Stimulated activated CD4-positive, alpha-beta T cell treated with anti-CD3 and anti-CD28 coated beads, Interleukin-4, amount 100 ng/mL, for 48 hours (primary cell): ENCODE data around the gene SPACA9.
A peak's percentile ranks its signal among the peaks of the same experiment; 100 is the strongest.

Experiments used
- DNase-seq, 2 donors: peaks; one replicate each; pipeline ENCODE4 v3.0.0-alpha.2; 2020; ENCODE audit warnings: low read depth in 2 of 2

SPACA9 gene

DNA sequence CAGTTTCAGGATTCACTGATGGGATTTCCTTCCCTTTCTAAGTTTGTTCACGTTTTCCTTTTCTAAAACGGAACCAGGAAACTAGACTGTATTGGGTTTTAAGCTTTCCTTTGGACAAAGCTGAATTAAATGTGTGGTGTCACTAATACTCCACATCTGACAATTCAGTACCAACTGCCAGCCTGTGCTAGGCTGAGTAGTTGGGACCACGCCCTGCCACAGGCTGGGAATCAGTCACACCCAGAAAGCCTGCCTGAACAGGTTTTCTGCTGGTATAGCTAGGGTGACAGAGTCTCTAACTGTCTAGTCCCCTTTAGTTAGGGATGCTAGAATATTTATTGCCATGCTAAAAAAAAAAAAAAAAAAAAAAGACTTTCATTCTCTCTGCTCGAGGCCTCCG is 15.6 kb downstream of the SPACA9 start:
- no peak for DNase-seq

DNA sequence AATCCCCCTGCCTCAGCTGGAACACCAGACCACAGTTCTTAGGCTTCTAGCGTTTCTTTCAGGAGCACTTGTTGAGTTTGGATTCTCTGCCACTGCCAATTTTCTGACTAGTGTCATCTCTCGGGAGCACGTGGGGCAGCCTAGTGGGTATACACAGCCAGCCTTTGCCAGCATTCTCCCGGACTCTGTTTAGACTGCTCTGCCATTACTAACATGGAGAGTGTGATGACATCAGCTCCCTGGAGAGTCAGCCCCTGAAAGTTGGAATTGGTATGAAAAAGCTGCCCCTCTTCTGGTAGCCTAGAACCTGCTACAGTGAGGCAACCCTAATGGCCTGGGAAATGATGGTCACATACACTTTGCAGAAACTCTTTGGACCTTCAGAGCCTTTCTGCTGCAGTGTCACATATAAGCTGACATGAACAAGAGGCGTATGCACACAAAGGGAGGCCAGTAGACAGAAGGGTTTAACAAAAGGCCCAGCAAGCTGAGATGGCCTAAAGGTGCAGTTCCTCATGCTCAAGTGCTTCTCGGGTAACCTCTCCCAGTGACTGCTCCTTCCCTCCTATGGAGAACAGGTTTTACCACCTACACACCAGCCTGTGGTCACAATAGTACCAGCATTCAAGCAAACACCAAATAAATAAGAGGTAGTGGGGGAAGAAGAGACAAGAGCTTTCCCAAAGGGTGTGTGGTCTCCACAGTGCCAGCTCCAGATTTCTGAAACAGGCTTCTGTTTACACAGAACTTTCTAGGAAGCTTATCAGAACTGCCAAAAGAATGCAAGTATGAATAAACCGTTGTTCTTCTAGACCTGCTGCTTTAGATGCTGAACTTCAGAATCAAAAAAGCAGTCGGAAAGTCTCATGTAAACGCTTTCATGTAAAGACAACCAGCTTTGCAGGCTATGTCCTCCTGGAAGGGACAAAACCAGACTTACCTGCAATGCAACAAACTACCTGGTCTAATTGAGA is 16.5 kb downstream of the SPACA9 start:
- no peak for DNase-seq

DNA sequence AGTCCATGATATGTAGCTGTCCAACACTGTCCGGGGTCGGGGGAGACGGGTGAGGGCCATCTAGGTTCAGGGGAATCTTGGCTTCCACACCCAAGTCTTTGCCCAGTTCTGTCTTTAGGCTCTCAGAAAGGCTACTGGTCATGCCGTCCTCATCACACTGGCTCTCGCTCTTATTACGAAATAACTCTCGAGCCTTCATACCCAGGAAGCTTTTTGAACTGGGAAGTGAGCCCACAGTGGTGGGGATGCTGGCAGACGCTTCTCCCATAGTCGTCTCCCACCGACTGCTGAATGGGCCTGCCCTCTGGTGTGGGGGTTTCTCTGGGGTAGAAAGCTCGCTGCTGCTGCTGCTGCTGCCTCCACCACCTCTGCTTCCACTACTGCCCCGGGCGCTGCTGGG is 17.6 kb downstream of the SPACA9 start:
- no peak for DNase-seq

DNA sequence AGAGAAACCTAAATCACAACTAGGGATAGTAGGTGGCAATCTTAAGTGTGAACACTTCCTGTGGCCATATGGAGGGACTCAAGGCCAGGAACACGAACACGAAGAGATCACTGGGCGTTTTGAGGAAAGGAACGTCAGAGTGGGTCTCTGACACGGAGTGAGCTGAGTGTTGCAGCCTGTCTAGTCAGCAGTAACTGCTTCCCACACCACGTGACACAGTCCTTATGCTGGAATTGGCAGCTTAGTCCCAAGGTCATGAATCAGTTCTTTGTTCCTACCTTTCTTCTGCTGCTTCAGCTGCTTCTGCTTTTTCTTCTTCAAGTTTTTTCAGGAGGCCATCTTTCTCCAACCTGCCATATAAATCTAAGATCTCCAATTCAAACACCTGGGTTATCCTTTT is 18.2 kb downstream of the SPACA9 start:
- DNase-seq = no peak

DNA sequence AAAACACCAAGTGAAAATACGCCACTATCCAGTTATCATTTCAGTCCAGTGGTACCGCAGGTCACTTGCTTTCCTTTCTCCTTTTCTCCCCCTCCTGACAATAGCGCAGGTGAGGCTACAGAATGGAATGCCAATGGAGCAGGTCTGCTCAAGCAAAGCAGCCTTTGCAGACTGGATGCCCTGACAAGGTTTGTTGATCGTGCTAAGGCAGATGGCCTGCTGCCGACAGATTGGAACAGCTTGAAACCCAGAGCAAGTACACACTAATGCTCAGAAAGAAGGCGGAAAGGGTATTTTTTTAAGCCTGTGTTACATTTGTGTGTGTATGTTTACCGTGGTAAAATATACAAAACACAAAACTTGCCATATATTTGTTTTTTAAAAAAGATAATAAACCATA is 19.4 kb downstream of the SPACA9 start:
- DNase-seq = no peak

DNA sequence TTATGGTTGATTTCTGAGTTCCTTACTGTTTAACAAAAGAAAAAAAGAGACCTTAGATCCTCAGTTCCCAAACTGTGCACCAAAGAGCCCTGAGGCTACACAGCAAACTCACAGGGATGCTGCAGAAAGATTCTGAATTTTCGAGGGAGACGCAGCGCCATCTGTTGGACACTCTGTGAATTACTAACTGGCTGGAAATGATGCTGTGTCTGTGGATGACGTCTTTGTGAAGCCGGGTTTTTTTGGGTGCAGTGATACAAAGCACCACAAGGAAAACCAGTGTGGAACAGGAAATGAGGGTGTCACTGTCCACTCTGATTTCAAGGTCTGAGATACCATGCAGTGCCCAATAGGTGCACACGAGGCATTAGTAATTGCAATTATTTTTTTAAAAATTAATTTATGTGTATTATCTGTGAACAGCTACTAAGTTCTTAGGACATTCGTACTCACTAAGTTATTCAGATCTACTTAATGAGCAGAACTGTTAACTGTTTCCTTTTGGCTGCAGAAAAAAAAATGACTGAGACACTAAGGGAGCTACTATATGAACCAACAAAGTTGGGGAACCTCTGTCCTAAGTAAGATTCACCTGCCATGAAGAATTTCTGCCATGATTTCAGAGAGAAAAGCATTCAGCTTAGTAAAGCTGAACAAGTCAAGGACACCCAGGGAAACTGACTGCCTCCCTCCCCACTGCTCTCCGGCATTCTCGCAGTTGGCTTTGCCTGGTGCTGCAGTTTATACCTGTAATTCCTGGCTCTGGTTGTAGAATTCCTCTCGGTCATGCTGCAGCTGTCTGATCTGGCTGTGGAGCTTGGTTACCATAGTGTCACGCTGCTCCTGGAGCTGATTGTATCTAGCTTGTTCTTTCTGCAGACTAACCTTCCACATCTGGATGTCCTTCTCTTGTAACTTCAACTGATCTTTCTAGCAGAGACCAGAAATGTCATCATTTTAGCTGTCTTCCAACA is 23.4 kb downstream of the SPACA9 start:
- DNase-seq = peak; percentile 60 to 67

DNA sequence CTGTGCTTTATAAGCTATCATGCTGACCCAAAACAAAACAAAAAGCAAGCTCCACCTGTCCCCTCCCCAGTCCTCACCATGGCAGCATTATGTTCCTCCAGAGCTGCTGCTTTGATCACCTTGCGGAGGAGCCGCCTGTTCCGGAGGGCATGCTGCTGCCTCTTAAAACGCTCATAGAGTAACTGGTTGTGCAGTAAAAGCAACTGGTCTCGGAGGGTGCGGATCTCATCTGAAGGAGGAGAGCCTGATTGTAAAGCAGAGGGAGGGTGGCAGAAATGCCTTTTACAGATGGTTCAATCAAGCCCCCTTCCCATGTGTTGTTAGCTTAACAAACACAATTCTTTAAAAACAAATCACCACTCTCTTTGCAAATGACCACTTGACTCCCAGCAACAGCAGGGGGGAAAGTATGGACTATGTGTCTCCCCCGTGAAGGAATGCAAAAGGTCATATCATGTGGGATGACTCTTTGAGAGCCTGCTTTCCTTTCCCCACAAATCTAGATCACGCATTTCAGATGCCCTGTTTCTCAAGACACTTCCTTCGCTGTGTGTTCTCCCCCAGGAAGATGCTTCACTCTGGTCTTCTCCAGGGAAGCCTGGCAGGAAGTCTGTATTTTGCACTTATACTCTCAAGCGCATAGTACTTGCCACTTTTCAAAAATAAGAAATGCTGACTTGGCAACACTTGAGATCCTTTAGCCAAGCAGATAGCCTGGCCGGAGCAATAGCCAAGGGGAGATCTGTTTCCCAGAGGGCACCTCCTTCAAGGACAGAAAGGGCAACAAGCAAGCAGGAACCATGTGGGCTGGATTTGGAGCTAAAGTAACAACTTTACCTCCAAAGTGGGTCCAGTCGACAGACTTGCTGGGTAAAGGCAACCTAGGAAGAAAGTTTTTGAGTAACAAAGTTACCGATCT is 25.1 kb downstream of the SPACA9 start:
- DNase-seq = no peak

DNA sequence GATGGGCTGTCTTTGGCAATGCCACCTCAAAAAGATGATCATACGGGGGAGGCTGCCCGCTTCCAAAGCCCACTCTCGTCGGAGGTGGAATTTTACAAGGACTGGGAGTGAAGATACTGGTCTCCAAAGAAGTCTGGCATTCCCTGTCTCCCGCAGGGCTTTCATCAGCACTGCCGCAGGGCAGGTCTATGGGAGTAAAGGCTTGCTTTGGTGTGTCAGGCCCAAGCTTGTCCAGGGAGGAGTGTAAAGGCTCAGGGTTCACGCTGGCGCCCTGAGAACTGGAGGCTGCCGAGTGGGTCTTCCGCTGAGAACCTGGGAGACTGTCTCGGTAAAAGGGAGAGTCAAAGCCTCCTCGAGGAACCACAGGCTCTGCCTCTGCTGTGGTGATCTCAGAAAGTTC is 27.0 kb downstream of the SPACA9 start:
- DNase-seq = no peak

DNA sequence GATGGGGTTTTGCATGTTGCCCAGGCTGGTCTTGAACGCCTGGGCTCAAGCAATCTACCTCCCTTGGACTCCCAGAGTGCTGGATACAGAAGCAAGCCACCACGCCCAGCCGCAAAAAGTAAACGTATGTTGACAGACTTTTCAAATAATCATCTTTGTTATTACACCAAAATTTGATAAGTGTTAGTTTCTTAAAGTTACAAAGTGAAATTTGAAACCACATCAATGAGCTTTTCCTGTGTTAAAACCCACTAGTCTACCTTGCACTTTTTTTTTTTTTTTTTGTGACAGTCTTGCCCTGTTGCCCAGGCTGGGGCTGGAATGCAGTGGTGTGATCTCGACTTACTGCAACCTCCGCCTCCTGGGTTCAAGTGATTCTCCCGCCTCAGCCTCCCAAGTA is 29.9 kb downstream of the SPACA9 start:
- DNase-seq = no peak

DNA sequence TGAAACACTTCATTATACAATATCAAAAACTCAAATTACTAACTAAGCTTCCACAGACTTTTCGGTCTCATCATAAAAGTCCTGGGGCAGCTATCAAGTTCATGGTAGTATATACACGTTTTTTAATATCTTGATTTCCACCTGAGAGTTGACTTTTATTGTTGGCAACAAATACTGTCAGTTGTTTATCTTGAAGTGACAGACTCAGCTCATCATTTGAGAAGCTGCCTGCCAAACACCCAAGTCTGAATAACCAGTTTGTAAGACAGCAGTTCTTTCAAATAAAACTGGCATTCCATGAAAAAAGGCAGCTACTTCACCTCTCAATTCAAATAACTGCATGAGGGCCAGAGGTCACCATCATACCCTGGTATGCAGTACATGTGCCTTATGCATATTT is 30.6 kb downstream of the SPACA9 start:
- no peak for DNase-seq

DNA sequence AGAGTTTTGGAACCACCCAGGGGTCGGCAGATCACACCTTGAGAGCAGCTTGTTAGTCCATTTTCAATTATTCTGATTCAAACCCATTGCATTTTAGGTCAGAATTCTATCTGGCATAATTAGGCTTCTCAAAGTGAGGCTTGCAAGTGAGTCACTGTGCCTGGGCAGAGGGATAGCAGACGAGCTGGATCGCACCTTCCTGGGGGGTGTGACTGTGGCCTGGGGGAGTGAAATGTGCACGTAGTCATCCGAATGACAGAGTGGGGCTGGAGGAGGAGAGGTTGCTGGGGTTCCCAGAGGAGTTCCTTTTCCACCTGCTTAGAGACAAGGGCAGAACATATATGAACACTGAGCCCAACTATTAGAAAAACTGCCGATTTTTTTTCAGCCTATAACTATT is 31.7 kb downstream of the SPACA9 start:
- no peak for DNase-seq

DNA sequence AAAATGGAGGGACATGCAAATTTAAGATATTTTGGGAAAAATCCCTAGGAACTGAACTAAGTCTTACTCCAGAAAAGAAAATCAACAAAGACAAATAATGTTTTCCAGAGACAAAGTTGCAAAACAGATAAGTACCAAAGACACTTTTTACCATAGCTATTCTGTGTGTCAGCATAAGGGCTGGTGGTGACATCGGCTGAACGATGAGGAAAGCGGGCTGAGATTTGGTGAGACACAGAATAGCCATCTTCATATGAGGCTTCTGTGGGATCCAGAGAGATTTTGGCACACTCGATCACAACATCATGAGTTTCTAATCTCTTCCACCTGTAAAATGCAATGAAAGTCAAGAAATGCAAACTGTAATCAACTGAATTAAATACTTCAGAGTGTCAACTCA is 33.4 kb downstream of the SPACA9 start:
- DNase-seq = no peak

DNA sequence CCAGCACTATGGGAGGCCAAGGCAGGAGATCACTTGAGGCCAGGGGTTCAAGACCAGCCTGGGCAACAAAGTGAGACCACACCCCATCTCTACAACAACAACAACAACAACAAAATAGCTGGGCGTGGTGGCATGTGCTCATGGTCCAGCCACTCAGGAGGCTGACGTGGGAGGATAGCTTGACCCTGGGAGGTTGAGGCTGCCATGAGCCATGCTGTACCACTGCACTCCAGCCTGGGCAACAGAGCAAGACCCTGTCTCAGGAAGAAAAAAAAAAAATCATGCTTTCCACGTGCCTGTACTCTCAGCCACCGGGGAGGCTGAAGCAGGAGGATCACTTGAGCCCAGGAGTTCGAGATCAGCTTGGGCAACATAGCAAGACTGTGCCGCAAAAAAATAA is 36.2 kb downstream of the SPACA9 start:
- no peak for DNase-seq

DNA sequence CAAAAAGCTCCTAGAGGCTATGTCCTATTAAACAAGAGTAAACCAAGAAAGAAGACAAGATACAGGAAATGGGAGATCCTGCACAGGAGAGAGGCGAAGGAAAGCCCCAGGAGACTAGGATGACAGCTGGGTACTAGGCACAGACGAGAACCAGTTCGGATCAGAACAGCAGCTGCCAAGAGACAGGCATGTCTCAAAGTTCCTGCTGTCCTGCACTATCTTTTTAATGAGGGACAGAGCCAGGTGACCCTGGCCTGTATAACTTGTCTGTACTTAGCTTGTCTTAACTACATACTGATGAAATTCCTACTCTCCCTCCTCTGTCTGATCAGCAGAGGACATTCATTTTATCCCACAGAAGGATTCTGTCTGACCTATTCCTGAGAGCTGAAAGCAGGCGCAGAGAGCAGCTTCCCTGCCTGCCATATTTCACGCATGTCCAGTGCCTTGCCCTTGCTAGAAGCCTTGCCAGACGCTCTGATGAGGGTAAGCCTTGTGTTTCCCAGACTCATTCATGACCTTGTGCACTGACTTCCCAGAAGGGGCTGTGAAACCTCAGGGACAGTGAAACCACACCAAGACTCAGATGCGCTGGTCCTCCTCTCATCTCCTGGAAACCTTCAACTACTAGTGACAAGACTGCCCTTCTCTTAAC is 41.0 kb downstream of the SPACA9 start:
- DNase-seq = no peak

DNA sequence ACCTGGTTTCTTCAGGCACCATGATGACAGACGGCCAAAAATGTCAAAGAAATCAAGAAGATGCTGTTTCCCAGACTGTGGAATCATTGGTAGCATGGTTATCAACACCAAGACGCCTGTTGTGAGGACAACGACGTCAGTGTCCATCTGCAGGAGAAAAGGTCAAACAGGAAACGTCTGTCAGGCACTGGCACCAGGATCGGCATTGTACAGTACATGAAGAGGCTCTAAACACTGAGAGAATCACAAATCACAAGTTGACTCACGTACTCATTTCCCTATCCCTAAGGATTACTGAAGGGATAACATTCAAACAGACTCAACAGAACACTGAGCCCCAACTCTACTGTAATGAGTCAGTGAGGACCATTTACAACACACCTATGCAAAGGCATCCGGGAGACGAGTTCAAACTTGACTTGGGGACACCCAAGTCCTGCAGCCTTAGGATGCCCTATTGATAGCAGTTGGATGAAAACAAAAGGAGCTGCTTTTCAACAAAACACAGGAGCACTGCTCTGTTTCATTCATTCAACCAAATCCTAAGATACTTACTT is 44.7 kb downstream of the SPACA9 start:
- DNase-seq = no peak

DNA sequence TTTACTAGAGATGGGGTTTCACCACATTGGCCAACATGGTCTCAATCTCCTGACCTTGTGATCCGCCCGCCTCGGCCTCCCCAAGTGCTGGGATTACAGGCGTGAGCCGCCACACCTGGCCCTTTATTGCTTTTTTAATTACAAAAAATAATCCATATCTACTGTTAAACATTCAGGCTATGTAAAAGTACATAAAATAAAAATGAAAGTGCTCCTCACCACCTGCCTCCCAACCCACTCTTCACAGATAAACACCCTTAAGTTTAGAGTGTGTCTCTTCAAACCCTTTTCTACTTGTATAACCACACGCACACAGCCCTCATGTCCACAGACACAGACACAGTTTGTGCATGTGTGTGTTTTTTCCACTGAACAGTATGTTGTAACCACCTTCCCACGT is 49.0 kb downstream of the SPACA9 start:
- DNase-seq = no peak

DNA sequence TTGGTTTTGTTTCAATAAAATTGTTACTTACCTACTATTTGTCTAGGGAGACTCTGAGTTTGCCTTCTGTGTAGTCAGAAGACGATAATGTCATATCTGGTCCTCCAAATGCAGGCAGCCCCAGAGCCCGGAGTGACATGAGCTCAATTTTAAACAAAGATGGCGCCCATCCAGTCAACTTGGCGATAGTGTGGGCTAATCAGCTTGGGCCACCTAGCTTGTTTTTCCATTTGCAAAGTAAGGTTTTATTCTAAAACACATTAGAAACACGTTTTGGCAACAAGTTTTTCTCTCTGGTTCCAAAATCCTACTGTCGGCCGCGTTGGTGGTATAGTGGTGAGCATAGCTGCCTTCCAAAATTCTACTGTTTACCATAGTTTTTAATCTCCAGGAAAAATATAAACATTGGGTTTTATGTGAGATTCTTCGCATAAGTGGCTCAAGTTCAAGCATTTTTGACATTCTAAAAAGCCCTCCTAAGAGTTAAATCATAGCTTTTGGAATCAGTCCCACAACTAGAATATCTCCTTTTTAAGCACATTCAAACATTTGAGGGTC is 52.6 kb downstream of the SPACA9 start:
- DNase-seq = no peak

DNA sequence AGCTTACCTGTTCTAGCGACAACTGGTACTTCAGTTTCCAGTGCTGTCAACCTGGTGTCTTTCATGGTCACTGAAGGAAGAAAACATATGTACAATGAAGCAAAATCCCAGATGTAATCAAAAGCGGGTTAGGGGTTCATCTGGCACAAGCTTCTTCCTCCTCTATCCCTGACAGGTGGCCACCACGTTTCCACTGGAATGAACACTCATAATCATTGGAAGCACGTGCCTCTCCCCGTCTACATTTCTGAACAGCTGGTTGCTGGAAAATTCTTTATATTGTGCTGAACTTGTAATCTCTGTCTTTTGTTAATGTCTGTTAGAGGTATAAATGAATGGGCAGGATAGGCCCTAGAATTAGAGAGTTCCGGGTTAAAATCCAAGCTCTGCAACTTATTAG is 56.3 kb downstream of the SPACA9 start:
- no peak for DNase-seq

DNA sequence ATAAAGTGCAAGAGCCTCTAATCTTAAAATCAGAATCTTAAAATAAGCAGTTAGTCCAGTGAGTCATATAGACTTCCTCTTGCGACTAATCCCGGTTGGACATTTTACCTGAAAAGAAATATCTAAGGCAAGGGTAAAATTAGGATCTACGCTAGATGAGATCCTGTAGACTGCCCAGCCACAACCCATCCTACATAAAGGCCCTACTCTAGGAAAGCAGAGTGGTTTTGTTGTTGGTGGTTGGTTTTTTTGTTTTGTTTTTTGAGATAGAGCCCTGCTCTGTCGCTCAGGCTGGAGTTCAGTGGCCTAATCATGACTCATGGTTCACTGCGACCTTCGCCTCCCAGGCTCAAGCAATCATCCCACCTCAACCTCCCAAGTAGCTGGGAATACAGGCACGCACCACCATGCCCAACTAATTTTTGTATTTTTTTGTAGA is 58.8 kb downstream of the SPACA9 start:
- DNase-seq = no peak

DNA sequence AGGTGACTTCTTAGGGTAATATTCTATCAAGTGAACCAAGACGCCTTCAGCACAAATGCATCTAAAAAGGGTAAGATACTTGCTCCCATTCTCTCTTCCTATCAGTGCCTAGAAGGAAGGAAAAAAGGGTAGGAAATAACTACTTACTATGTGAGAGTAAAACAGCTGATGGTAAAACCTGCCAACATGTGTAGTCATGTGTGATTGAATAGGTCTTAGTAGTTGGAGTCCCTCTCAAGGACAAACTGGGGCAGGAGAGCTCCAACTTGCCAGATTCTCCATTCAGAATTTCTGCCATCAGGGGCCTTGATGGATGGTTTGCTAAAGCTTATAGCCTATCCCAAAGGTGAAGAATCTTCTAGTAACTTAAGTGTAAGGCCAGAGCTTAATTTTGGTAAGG is 60.5 kb downstream of the SPACA9 start:
- no peak for DNase-seq
